Keratinocyte (primary cell): ENCODE measurements around the gene ROCK1. TPM values are rescaled to one million over a fixed set of nuclear protein-coding genes. Genes with fewer than 3 reads are reported as not detected.

Experiments used
- DNase-seq: peaks from one replicate; pipeline ENCODE4 v3.0.0-alpha.2; 2011; ENCODE audit warnings: low read depth, missing footprints, low spot score
- FAIRE-seq: peaks from 2 replicates; lab custom pipeline; 2011; peaks lifted over from hg19 to GRCh38; lab: Jason Lieb, UNC
- H2AFZ ChIP-seq: 2 replicates; pipeline ENCODE4 v1.6.0; 2012; ENCODE audit warnings: low read length, control low read depth, inconsistent platforms; ENCODE audit not compliant: control insufficient read depth
- H3K27ac ChIP-seq: 2 replicates; pipeline ENCODE4 v1.5.1; 2011; ENCODE audit warnings: low read length; ENCODE audit not compliant: control insufficient read depth, insufficient read depth
- H3K27me3 ChIP-seq: 3 replicates; pipeline ENCODE4 v1.6.0; 2011; ENCODE audit warnings: low read length; ENCODE audit not compliant: control insufficient read depth, insufficient read depth; ENCODE audit errors: extremely low read depth
- H3K36me3 ChIP-seq, 2 experiments: 2 replicates in 1 of 2; 3 replicates in 1 of 2; pipeline ENCODE4 v1.5.1; 2011; ENCODE audit warnings: low read length in 2 of 2, mild to moderate bottlenecking in 1 of 2; ENCODE audit not compliant: control insufficient read depth in 2 of 2, insufficient read depth in 2 of 2; ENCODE audit errors: extremely low read depth in 1 of 2
- H3K4me1 ChIP-seq: 3 replicates; pipeline ENCODE4 v1.5.1; 2011; ENCODE audit warnings: low read length; ENCODE audit not compliant: control insufficient read depth, insufficient read depth; ENCODE audit errors: extremely low read depth
- H3K4me2 ChIP-seq: 3 replicates; pipeline ENCODE4 v1.6.0; 2011; ENCODE audit warnings: low read depth, low read length; ENCODE audit not compliant: control insufficient read depth, insufficient read depth; ENCODE audit errors: extremely low read depth
- H3K4me3 ChIP-seq, 3 experiments: fragments of 200-600 bp in 1 of 3; sonication (generic) in 1 of 3; 2 replicates in 2 of 3; 3 replicates in 1 of 3; pipeline ENCODE4 v1.5.1; 2011 to 2016; ENCODE audit warnings: low read length in 3 of 3, mild to moderate bottlenecking in 3 of 3, control low read depth in 2 of 3, inconsistent platforms in 1 of 3, low read depth in 1 of 3, mixed read lengths in 1 of 3, mixed run types in 1 of 3, moderate library complexity in 1 of 3; ENCODE audit not compliant: control insufficient read depth in 2 of 3, insufficient read depth in 2 of 3; ENCODE audit errors: extremely low read depth in 1 of 3
- H3K79me2 ChIP-seq: 2 replicates; pipeline ENCODE4 v1.6.0; 2012; ENCODE audit warnings: low read length; ENCODE audit not compliant: control insufficient read depth, insufficient read depth
- H3K9ac ChIP-seq: 3 replicates; pipeline ENCODE4 v1.6.0; 2011; ENCODE audit warnings: low read length; ENCODE audit not compliant: control insufficient read depth, insufficient read depth; ENCODE audit errors: extremely low read depth
- H3K9me1 ChIP-seq: 3 replicates; pipeline ENCODE4 v1.6.0; 2011; ENCODE audit warnings: low read length; ENCODE audit not compliant: control insufficient read depth, insufficient read depth; ENCODE audit errors: extremely low read depth
- H3K9me3 ChIP-seq: 2 replicates; pipeline ENCODE4 v1.5.1; 2012; ENCODE audit warnings: low read depth, low read length; ENCODE audit not compliant: control insufficient read depth
- H4K20me1 ChIP-seq: 3 replicates; pipeline ENCODE4 v1.6.0; 2011; ENCODE audit warnings: low read length; ENCODE audit not compliant: control insufficient read depth, insufficient read depth; ENCODE audit errors: extremely low read depth
- CTCF ChIP-seq, 3 experiments: IDR thresholded peaks in 1 of 3; conservative IDR thresholded peaks in 1 of 3; optimal IDR thresholded peaks in 1 of 3; 2 replicates in 2 of 3; 3 replicates in 1 of 3; pipeline versions ENCODE3 to v1.5.1; 2011; ENCODE audit warnings: low read length in 3 of 3, mild to moderate bottlenecking in 3 of 3, moderate library complexity in 2 of 3, control low read depth in 1 of 3, inconsistent platforms in 1 of 3; ENCODE audit not compliant: insufficient read depth in 2 of 3; ENCODE audit errors: extremely low read depth in 1 of 3
- EZH2 ChIP-seq: IDR thresholded peaks from one replicate; pipeline ENCODE4 v1.6.1; 2012; ENCODE audit warnings: inconsistent platforms, mild to moderate bottlenecking, low read length, moderate library complexity
- dilution Hi-C: fragments of 300-500 bp; cut with MboI; formaldehyde crosslinking; loops from one replicate; pipeline ENCODE4 v1.7.0; 2020; ENCODE audit warnings: low sequenced_read_pairs; ENCODE audit not compliant: extremely low pct_ligation_motif_present
- polyA plus RNA-seq, 5 experiments: library from polyadenylated mRNA; depleted of rRNA in 3 of 5; stranded (reverse) in 3 of 5; stranded (forward) in 1 of 5; unstranded in 1 of 5; fragments of >200 nt; gene quantifications; 1 replicate in 1 of 5; 2 replicates in 3 of 5; 3 replicates in 1 of 5; pipeline versions ENCODE4 v1.2.1 to v1.2.3, GENCODE V29; 2011 to 2012; ENCODE audit warnings: missing spikeins in 2 of 5, low read depth in 1 of 5, low replicate concordance in 1 of 5

The ROCK1 gene
- polyA plus RNA-seq, 1 donor (not counting 4 experiments of a cell fraction or from before 2014, with no cell fraction given) = 25.9 TPM

- dilution Hi-C loops = no loop called here
- no peak overlapping the region for H3K4me3 ChIP-seq
- peaks cover 46% of the 10 kb centered on the region for H3K79me2 ChIP-seq
- TF ChIP-seq CTCF (optimal IDR thresholded peaks at IDR 0.05 in 1 of 3, IDR thresholded peaks at IDR 0.05 in 1 of 3, conservative IDR thresholded peaks at IDR 0.05 in 1 of 3; ENCODE audit: extremely low read depth in 1 of 3, insufficient read depth in 2 of 3, low read length in 3 of 3) = no peak
- no peak for TF ChIP-seq EZH2
- H3K9me3 ChIP-seq = no peaks in the 10 kb centered on the region
- no peaks in the 10 kb centered on the region for H3K27me3 ChIP-seq
- H3K27ac ChIP-seq = no peak overlapping the region
- FAIRE-seq (no peak), DNase-seq (no peak)
- no peak overlapping the region for H2AFZ ChIP-seq
- H3K36me3 ChIP-seq = no peaks in the 10 kb centered on the region
- no peak overlapping the region for H3K9ac ChIP-seq
- H3K4me2 ChIP-seq = no peak overlapping the region
- H3K4me1 ChIP-seq = no peaks in the 10 kb centered on the region
- no peaks in the 10 kb centered on the region for H4K20me1 ChIP-seq
- H3K9me1 ChIP-seq = no peaks in the 10 kb centered on the region
These were observed 48.6 kb downstream of the ROCK1 start for GRCh38 chr18:21063011-21063410.

GRCh38 chr18:21057112-21057511 lies 54.5 kb downstream of the ROCK1 start:
- Histone ChIP-seq H3K36me3 (no peaks in the 10 kb centered on the region), H3K4me2 (peak overlapping the region; percentile 17), H3K9ac (no peak overlapping the region), H3K4me3 (no peak overlapping the region), H3K9me1 (no peaks in the 10 kb centered on the region), H3K27me3 (no peaks in the 10 kb centered on the region), H2AFZ (no peak overlapping the region), H3K79me2 (peaks cover 59% of the 10 kb centered on the region), H4K20me1 (peaks cover 2% of the 10 kb centered on the region), H3K4me1 (peaks cover 18% of the 10 kb centered on the region), H3K9me3 (no peaks in the 10 kb centered on the region), H3K27ac (peak overlapping the region; percentile 7)
- FAIRE-seq (no peak), DNase-seq (no peak)
- dilution Hi-C loops = no loop called here
- TF ChIP-seq CTCF (optimal IDR thresholded peaks at IDR 0.05 in 1 of 3, IDR thresholded peaks at IDR 0.05 in 1 of 3, conservative IDR thresholded peaks at IDR 0.05 in 1 of 3; ENCODE audit: extremely low read depth in 1 of 3, insufficient read depth in 2 of 3, low read length in 3 of 3) (no peak), EZH2 (no peak)
